Fibroblast of lung (primary cell): Measurements from ENCODE around the gene DHRS2.

Experiments used
- EZH2 ChIP-seq: IDR thresholded peaks from 2 replicates; pipeline ENCODE4 v1.5.1; 2012; ENCODE audit warnings: low read length, control low read depth, mild to moderate bottlenecking; ENCODE audit errors: missing control alignments
- TF ChIP-seq, protein P1 (sequence below), 2 donors: IDR thresholded peaks in 1 of 2; conservative IDR thresholded peaks in 1 of 2; 1 replicate in 1 of 2; 2 replicates in 1 of 2; pipeline ENCODE4 v1.5.1; 2011 to 2012; ENCODE audit warnings: low read length in 2 of 2, control low read depth in 1 of 2, inconsistent platforms in 1 of 2, low read depth in 1 of 2, mild to moderate bottlenecking in 1 of 2

DNA sequence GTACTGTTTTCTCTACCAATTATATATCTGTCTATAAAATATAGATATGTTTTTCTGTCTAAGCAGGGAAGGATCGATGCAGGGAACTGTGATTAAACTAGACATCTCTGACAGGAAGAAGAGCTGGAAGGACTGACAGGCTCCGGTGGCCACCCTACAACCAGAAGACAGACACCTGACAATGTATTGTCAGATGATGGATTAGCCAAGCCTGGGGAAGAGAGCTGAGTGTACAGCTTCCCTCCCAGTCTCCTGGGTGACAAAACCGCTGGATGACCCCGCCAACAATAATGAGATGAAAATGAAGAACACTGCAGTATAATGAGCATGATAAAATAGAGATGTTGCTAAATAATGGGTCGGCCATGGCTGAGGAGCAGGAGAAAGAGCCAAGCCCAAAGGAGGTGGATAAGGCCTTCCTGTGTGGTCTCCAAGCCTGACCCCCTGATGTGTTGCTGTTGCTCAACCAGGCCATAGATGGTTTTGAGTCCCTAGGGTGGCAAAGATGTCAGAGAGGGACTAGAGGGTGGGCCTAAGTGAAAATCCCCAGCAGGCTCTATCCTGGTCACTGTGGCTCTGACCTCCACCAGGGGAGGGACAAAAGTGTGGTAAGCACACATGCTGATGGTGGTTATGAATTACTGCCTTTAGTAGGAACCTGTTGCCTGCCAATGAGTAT lies 28.2 kb downstream of the DHRS2 start:
- TF ChIP-seq, protein P1, sequence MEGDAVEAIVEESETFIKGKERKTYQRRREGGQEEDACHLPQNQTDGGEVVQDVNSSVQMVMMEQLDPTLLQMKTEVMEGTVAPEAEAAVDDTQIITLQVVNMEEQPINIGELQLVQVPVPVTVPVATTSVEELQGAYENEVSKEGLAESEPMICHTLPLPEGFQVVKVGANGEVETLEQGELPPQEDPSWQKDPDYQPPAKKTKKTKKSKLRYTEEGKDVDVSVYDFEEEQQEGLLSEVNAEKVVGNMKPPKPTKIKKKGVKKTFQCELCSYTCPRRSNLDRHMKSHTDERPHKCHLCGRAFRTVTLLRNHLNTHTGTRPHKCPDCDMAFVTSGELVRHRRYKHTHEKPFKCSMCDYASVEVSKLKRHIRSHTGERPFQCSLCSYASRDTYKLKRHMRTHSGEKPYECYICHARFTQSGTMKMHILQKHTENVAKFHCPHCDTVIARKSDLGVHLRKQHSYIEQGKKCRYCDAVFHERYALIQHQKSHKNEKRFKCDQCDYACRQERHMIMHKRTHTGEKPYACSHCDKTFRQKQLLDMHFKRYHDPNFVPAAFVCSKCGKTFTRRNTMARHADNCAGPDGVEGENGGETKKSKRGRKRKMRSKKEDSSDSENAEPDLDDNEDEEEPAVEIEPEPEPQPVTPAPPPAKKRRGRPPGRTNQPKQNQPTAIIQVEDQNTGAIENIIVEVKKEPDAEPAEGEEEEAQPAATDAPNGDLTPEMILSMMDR (conservative IDR thresholded peaks at IDR 0.05 in 1 of 2, IDR thresholded peaks at IDR 0.05 in 1 of 2; ENCODE audit: low read depth in 1 of 2, low read length in 2 of 2): no peak
- TF ChIP-seq EZH2: no peak
